ENCODE measurements around the gene APOA1. TPM values are rescaled to one million over a fixed set of nuclear protein-coding genes. Genes with fewer than 3 reads are reported as not detected.

APOA1 gene
- total and polyA plus RNA-seq, 10 of the 15 experiments (the other 5 are each of a cell fraction or from before 2014, with no cell fraction given) = 0.10 to 2.4 (median 0.24) TPM; not detected in 3

- ChIA-PET SMC1A (ENCODE audit: uncharacterized antibody, unreplicated experiment) (interaction anchor here (0.8 to 1.3 kb wide), 2 partner anchors 10 to 11 kb away, joined by 3 read pairs; no protein-coding TSS in a partner anchor), RAD21 (ENCODE audit: unreplicated experiment) (interaction anchor here (2.2 kb wide), 1 partner anchor 11 kb away, joined by 4 read pairs; no protein-coding TSS in a partner anchor), CTCF (interaction anchor here (1.0 kb wide), 1 partner anchor 46 kb away, joined by 3 read pairs; no protein-coding TSS in a partner anchor), POLR2A (interaction anchor here (2.0 kb wide), 1 partner anchor 11 kb away, joined by 7 read pairs; no protein-coding TSS in a partner anchor)
- Histone ChIP-seq H3K9ac (ENCODE audit: control insufficient read depth, insufficient read depth, low read length) (no peak overlapping the region), H3K27ac (ENCODE audit: control insufficient read depth, insufficient read depth) (no peak overlapping the region), H3K4me3 (no peak overlapping the region), H4K20me1 (ENCODE audit: control insufficient read depth, insufficient read depth) (no peaks in the 10 kb centered on the region), H3K4me1 (ENCODE audit: control insufficient read depth, insufficient read depth, low read length) (no peaks in the 10 kb centered on the region), H2AFZ (ENCODE audit: control insufficient read depth, low read depth, low read length) (no peak overlapping the region), H3K9me3 (replicated peaks; ENCODE audit: control insufficient read depth, insufficient read depth, low read length) (no peaks in the 10 kb centered on the region), H3K4me2 (ENCODE audit: control insufficient read depth, insufficient read depth) (no peak overlapping the region), H3K79me2 (ENCODE audit: control insufficient read depth, insufficient read depth, low read length) (no peaks in the 10 kb centered on the region), H3K27me3 (replicated peaks in 1 of 2; ENCODE audit: control insufficient read depth in 2 of 2, insufficient read depth in 2 of 2, low read length in 1 of 2) (no peaks in the 10 kb centered on the region), H3K36me3 (ENCODE audit: control insufficient read depth in 2 of 2, insufficient read depth in 2 of 2, low read length in 1 of 2) (peaks cover 3 to 16% of the 10 kb centered on the region in 2 experiments)
- 97% methylated on average over 5 of the region's 5 CpGs for WGBS (ENCODE audit: insufficient coverage, insufficient replicate concordance, low lambda C conversion rate, missing lambda C conversion rate)
- DNase-seq (ENCODE audit: low read depth, low spot score) (no peak), ATAC-seq (no peak), FAIRE-seq (no peak)
- BruUV-seq (replicated peaks) = no TSS peak
- intact Hi-C loops (cut with micrococcal nuclease; ENCODE audit: unreplicated experiment) (no loop called here), in situ Hi-C loops (cut with MboI) (no loop called here)
- TF ChIP-seq SMAD5 (IDR thresholded peaks at IDR 0.05; ENCODE audit: low read depth) = no peak
- no peak for TF ChIP-seq ZNF207 (IDR thresholded peaks at IDR 0.05; ENCODE audit: borderline replicate concordance)
- TF ChIP-seq IKZF2 (IDR thresholded peaks at IDR 0.05) = no peak
- TF ChIP-seq TCF7 (IDR thresholded peaks at IDR 0.05; ENCODE audit: borderline replicate concordance) = no peak
- no peak for TF ChIP-seq RAD21 (IDR thresholded peaks at IDR 0.05; ENCODE audit: insufficient read depth, low read depth, low read length)
- TF ChIP-seq BCL11A (IDR thresholded peaks at IDR 0.05; ENCODE audit: low read depth, low read length) = no peak
These were observed 27.1 kb upstream of the APOA1 start for GRCh38 chr11:116864531-116864930.

GRCh38 chr11:116862951-116863350 lies 25.5 kb upstream of the APOA1 start:
- H3K27me3 ChIP-seq (replicated peaks in 1 of 2; ENCODE audit: control insufficient read depth in 2 of 2, insufficient read depth in 2 of 2, low read length in 1 of 2) = no peaks in the 10 kb centered on the region
- no TSS peak for BruUV-seq (replicated peaks)
- no peak overlapping the region for H3K9ac ChIP-seq (ENCODE audit: control insufficient read depth, insufficient read depth, low read length)
- no peak overlapping the region for H2AFZ ChIP-seq (ENCODE audit: control insufficient read depth, low read depth, low read length)
- 93% methylated on average over 3 of the region's 3 CpGs for WGBS (ENCODE audit: insufficient coverage, insufficient replicate concordance, low lambda C conversion rate, missing lambda C conversion rate)
- no peak overlapping the region for H3K4me2 ChIP-seq (ENCODE audit: control insufficient read depth, insufficient read depth)
- in situ Hi-C loops (cut with MboI) = no loop called here
- H4K20me1 ChIP-seq (ENCODE audit: control insufficient read depth, insufficient read depth) = no peaks in the 10 kb centered on the region
- FAIRE-seq = no peak
- POLR2A ChIA-PET = no interaction called here
- SMC1A ChIA-PET (ENCODE audit: uncharacterized antibody, unreplicated experiment) = no interaction called here
- TF ChIP-seq STAT3 (IDR thresholded peaks at IDR 0.05; ENCODE audit: low read depth, low read length) (no peak), CEBPB (IDR thresholded peaks at IDR 0.05; ENCODE audit: borderline replicate concordance in 1 of 2, low read depth in 2 of 2, low read length in 2 of 2) (no peak), SMC3 (IDR thresholded peaks at IDR 0.05; ENCODE audit: borderline replicate concordance, low read length) (no peak), ATF3 (IDR thresholded peaks at IDR 0.05; ENCODE audit: borderline replicate concordance, extremely low read depth, low read depth, low read length) (no peak), BMI1 (IDR thresholded peaks at IDR 0.05; ENCODE audit: borderline replicate concordance) (no peak), EGR1 (IDR thresholded peaks at IDR 0.05; ENCODE audit: borderline replicate concordance in 1 of 2, low read depth in 2 of 2, low read length in 2 of 2) (no peak), MEF2B (IDR thresholded peaks at IDR 0.05; ENCODE audit: partially characterized antibody, poor library complexity, severe bottlenecking) (no peak), HDAC2 (IDR thresholded peaks at IDR 0.05) (no peak), SRF (IDR thresholded peaks at IDR 0.05; ENCODE audit: low read depth in 2 of 2, low read length in 2 of 2) (no peak), NFXL1 (IDR thresholded peaks at IDR 0.05; ENCODE audit: borderline replicate concordance) (no peak)
- RAD21 ChIA-PET (ENCODE audit: unreplicated experiment) = interaction anchor here (2.2 kb wide), 1 partner anchor 10 kb away, joined by 4 read pairs; no protein-coding TSS in a partner anchor
- H3K36me3 ChIP-seq (ENCODE audit: control insufficient read depth in 2 of 2, insufficient read depth in 2 of 2, low read length in 1 of 2) = peaks cover 11 to 13% of the 10 kb centered on the region in 2 experiments; a peak in 3 of 4 replicates
- CTCF ChIA-PET = interaction anchor here (1.6 to 2.2 kb wide), 2 partner anchors 27 to 243 kb away, joined by 5 read pairs; no protein-coding TSS in a partner anchor
- no peak for DNase-seq (ENCODE audit: low read depth, low spot score)
- no peak overlapping the region for H3K4me3 ChIP-seq
- H3K4me1 ChIP-seq (ENCODE audit: control insufficient read depth, insufficient read depth, low read length) = no peaks in the 10 kb centered on the region
- no peaks in the 10 kb centered on the region for H3K79me2 ChIP-seq (ENCODE audit: control insufficient read depth, insufficient read depth, low read length)
- no peak overlapping the region for H3K27ac ChIP-seq (ENCODE audit: control insufficient read depth, insufficient read depth)
- intact Hi-C loops (cut with micrococcal nuclease; ENCODE audit: unreplicated experiment) = no loop called here
- no peaks in the 10 kb centered on the region for H3K9me3 ChIP-seq (replicated peaks; ENCODE audit: control insufficient read depth, insufficient read depth, low read length)
- no peak for ATAC-seq
